Mucosa of descending colon (tissue), 3 donors: ENCODE measurements around the gene DLGAP1. TPM values are rescaled to one million over a fixed set of nuclear protein-coding genes. Genes with fewer than 3 reads are reported as not detected.

Source experiments
- ATAC-seq: fragments of 200-7000 bp; cut with Tn5 transposase; one replicate; pipeline ENCODE4 v1.9.1; 2020; ENCODE audit warnings: mild to moderate bottlenecking, moderate library complexity
- DNase-seq, 3 donors: peaks; one replicate each; pipeline ENCODE4 v3.0.0-alpha.2; 2020
- H3K36me3 ChIP-seq: fragments of 200-600 bp; one replicate; pipeline ENCODE4 v1.8.0; 2021; ENCODE audit warnings: low read depth, mild to moderate bottlenecking
- H3K4me1 ChIP-seq: fragments of 200-600 bp; one replicate; pipeline ENCODE4 v1.8.0; 2021; ENCODE audit warnings: low read depth, mild to moderate bottlenecking
- H3K4me3 ChIP-seq: fragments of 200-600 bp; one replicate; pipeline ENCODE4 v1.8.0; 2021; ENCODE audit warnings: mild to moderate bottlenecking
- H3K9me3 ChIP-seq: fragments of 200-600 bp; one replicate; pipeline ENCODE4 v1.8.0; 2021; ENCODE audit warnings: mild to moderate bottlenecking
- CTCF ChIP-seq: fragments of 200-600 bp; IDR thresholded peaks from one replicate; pipeline ENCODE4 v1.8.0; 2022; ENCODE audit warnings: antibody characterized with exemption, mild to moderate bottlenecking
- intact Hi-C, 2 donors: fragments of 100-400 bp; cut with DNase I in 1 of 2; cut with micrococcal nuclease in 1 of 2; formaldehyde crosslinking; loops; one replicate each; pipeline versions ENCODE4 v1.11.0 to v1.11.1; 2022; cut with DNase I, micrococcal nuclease
- total RNA-seq, 3 donors: library from RNA; stranded (reverse); fragmentation: NEBNext Ultra II Directional in 2 of 3; extraction: Animal tissue kit (Norgen Biotek cat#: 25700) in 2 of 3; gene quantifications; one replicate each; pipeline versions ENCODE4 v1.2.1 to v1.2.4, GENCODE V29; 2021 to 2023
- donor health status: DM: no; HTN: no; CAD: no; lungs with moderate emphysema.
- donor health status: DM: no; HTN: no; CAD: no.
- donor health status: DM: no; HTN: yes; CAD: no.

Gene DLGAP1
- total RNA-seq, 3 donors from 2014 or later, result 0.46 to 6.8 (median 4.1) TPM

DNA sequence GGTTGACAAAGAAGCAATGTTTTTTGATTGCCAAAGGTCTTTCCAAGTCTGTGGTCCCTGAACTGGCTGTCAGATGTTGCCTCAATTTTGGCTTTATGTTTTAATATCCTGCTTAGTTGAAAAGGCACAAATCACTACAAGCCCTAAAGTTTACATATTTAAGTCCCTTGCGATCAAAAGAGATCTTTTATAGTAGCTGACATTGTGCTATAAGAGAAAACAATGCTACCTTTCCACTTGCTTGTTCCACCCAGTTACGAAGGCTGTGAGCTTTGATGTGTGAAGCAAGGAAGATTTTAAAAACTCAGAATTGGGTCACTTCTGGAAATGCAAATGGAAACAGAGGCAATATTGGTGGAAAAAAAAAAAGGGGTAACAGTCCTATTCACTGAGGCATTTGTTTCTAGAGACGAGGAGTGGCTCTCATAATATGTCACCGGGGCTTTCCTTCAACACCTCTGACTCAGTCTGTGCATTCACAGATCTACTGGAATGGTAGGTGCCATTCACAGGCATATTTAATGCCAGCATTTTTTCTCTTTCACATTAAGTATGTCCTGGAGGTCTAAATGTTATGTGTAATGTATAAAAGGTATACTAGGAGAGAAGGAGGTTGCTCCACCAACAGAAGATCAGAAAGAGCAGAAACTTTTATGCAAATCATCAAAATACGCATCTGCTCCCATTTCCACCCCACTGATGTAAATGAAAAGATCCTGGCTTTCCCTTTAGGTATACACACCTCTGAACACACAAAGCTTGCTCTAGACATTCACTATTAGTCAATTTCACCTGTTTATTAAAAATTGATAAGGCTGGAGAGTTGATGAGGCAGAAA, 913.3 kb downstream of the DLGAP1 start:
- H3K4me1 ChIP-seq, result peaks cover 6% of the 10 kb centered on the region
- DNase-seq, result no peak
- H3K9me3 ChIP-seq, result no peaks in the 10 kb centered on the region
- peak; percentile 80 for ATAC-seq
- H3K36me3 ChIP-seq, result no peaks in the 10 kb centered on the region
- no peak overlapping the region for H3K4me3 ChIP-seq
- intact Hi-C loops, result no loop called here
- TF ChIP-seq CTCF, result no peak

DNA sequence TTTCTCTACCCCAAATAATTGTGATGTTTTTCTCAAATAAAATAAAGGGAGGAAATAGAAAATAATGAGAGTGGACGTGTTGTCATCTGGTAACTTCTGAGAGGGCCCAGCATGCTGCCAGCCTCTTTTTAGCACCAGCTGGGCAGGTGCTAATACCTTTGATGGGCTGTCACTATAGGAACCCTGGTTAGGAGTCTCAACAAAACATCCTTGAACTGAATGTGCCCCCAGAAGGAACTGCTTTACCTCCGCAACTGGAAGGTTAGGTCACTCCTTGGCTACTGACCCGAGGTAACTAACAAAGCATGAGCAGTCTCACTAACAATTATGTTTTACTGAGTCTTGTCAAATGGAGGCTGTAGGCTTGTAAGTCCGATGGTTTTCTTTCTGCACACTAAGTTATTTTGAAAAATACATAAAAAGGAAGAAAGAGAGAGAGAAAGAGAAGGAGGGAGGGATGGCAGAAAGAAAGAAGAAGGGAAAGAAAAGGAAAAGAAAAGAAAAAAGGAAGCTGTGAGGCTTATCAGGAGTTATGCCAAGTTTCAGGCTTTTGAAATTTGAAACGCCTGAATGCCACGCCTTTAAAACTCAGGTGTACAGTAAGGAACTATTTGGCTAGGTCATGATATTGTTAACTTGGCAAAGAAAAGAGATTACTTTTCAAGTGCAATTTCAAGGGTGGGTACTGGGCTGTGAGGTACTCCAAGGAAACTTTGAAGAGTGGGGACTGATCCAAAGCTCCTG, 914.1 kb downstream of the DLGAP1 start:
- Histone ChIP-seq H3K36me3 (no peaks in the 10 kb centered on the region), H3K4me1 (peaks cover 6% of the 10 kb centered on the region), H3K9me3 (no peaks in the 10 kb centered on the region), H3K4me3 (no peak overlapping the region)
- DNase-seq (peak in 1 of 3 donors; percentile 46), ATAC-seq (peak; percentile 92)
- no peak for TF ChIP-seq CTCF
- intact Hi-C loops, result no loop called here

GRCh38 chr18:3538954-3539617, 916.0 kb downstream of the DLGAP1 start:
- no peaks in the 10 kb centered on the region for H3K9me3 ChIP-seq
- ATAC-seq (no peak), DNase-seq (no peak)
- no peaks in the 10 kb centered on the region for H3K36me3 ChIP-seq
- H3K4me3 ChIP-seq, result no peak overlapping the region
- TF ChIP-seq CTCF, result no peak
- intact Hi-C loops, result no loop called here
- H3K4me1 ChIP-seq, result peaks cover 6% of the 10 kb centered on the region

DNA sequence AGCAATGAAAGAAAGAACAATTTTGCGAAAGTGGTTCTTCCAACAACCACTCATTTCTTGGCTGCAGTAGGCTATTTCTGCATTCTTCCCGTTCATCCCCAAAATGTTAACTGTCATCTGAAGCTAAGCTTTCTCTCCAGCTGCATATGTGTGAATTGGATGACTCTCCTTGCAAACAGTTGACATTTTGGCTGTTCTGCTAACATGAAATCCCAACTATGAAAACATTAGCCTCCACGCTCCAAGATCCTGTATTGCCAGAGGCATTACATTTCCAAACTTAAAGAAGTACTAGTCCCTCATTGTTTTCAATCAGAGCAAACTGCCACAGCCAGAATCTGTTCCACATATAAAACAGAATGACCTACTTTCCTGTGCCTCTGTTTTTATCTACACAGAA, 916.7 kb downstream of the DLGAP1 start:
- no peak for ATAC-seq
- intact Hi-C loops, result no loop called here

More for the DNA sequence above, 916.7 kb downstream of the DLGAP1 start:
- Histone ChIP-seq H3K9me3 (no peaks in the 10 kb centered on the region), H3K4me3 (no peak overlapping the region), H3K4me1 (peaks cover 6% of the 10 kb centered on the region), H3K36me3 (no peaks in the 10 kb centered on the region)
- TF ChIP-seq CTCF, result no peak
- DNase-seq, result no peak
